HG03095 (cell line): Measurements from ENCODE around the gene SMIM12.

Source experiments
- ATAC-seq: cut with Tn5 transposase; IDR thresholded peaks from one replicate; pipeline ENCODE4 v1.9.1; 2021; ENCODE audit warnings: moderate library complexity; ENCODE audit not compliant: unreplicated experiment

The SMIM12 gene

GRCh38 chr1:34808051-34808810 is 51.3 kb downstream of the SMIM12 start:
- ATAC-seq, result no peak

- ATAC-seq, result no peak
These were observed 53.2 kb downstream of the SMIM12 start for GRCh38 chr1:34806396-34806795.

DNA sequence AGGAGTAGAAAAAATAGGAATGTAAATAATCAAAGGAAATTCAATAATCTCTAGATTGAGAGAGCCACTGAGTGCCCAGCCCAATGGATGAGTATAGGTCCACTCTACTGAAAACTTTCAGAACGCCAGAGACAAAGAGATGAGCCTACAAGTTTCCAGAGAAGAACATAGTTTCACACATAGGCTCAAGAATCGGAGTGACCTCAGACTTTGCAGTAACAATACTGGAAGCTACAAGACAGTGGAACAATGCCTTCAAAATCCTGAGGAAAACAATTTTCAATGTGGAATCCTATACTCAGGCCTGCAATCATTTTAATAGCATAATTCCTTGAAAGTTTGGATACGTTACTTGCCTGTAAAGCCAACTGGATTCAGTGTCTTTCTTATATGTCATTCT is 55.8 kb downstream of the SMIM12 start:
- ATAC-seq, result no peak
